ENCODE measurements around the gene HTR4.
"Not testable (repeated sequence)": the region's sequence is repeated elsewhere in the genome, so short reads cannot be mapped to it uniquely, and the experiment has no call there.

Gene HTR4

GRCh38 chr5:148491015-148491792, 163.1 kb downstream of the HTR4 start:
- DNase-seq (ENCODE audit: low read depth) = no peak
- H3K4me3 ChIP-seq (ENCODE audit: low read depth, low read length) = no peak overlapping the region

GRCh38 chr5:148488757-148489156, 165.6 kb downstream of the HTR4 start:
- DNase-seq (ENCODE audit: low read depth) = no peak
- H3K4me3 ChIP-seq (ENCODE audit: low read depth, low read length) = no peak overlapping the region

- no peak overlapping the region for H3K4me3 ChIP-seq (ENCODE audit: low read depth, low read length)
- no peak for DNase-seq (ENCODE audit: low read depth)
Observed at GRCh38 chr5:148486456-148486855, 167.9 kb downstream of the HTR4 start.

GRCh38 chr5:148484651-148485050, 169.7 kb downstream of the HTR4 start:
- no peak overlapping the region for H3K4me3 ChIP-seq (ENCODE audit: low read depth, low read length)
- DNase-seq (ENCODE audit: low read depth) = no peak

GRCh38 chr5:148483750-148484149, 170.6 kb downstream of the HTR4 start:
- DNase-seq (ENCODE audit: low read depth) = no peak
- H3K4me3 ChIP-seq (ENCODE audit: low read depth, low read length) = no peak overlapping the region

- DNase-seq (ENCODE audit: low read depth) = no peak
- no peak overlapping the region for H3K4me3 ChIP-seq (ENCODE audit: low read depth, low read length)
Observed at GRCh38 chr5:148482697-148483462, 171.4 kb downstream of the HTR4 start.

GRCh38 chr5:148482196-148482595, 172.1 kb downstream of the HTR4 start:
- no peak for DNase-seq (ENCODE audit: low read depth)
- no peak overlapping the region for H3K4me3 ChIP-seq (ENCODE audit: low read depth, low read length)

GRCh38 chr5:148477429-148477828, 176.9 kb downstream of the HTR4 start:
- H3K4me3 ChIP-seq (ENCODE audit: low read depth, low read length) = no peak overlapping the region
- DNase-seq (ENCODE audit: low read depth) = no peak

GRCh38 chr5:148476302-148476701, 178.0 kb downstream of the HTR4 start:
- no peak overlapping the region for H3K4me3 ChIP-seq (ENCODE audit: low read depth, low read length)
- no peak for DNase-seq (ENCODE audit: low read depth)

- no peak overlapping the region for H3K4me3 ChIP-seq (ENCODE audit: low read depth, low read length)
- no peak for DNase-seq (ENCODE audit: low read depth)
Observed at GRCh38 chr5:148474025-148474511, 180.3 kb downstream of the HTR4 start.

- H3K4me3 ChIP-seq (ENCODE audit: low read depth, low read length) = no peak overlapping the region
- DNase-seq (ENCODE audit: low read depth) = no peak
Observed at GRCh38 chr5:148471379-148471778, 182.9 kb downstream of the HTR4 start.

GRCh38 chr5:148469501-148469935, 184.8 kb downstream of the HTR4 start:
- DNase-seq (ENCODE audit: low read depth) = peak; percentile 31

GRCh38 chr5:148468746-148469145, 185.6 kb downstream of the HTR4 start:
- not testable (repeated sequence) for DNase-seq (ENCODE audit: low read depth)

More at GRCh38 chr5:148469501-148469935, 184.8 kb downstream of the HTR4 start:
- no peak overlapping the region for H3K4me3 ChIP-seq (ENCODE audit: low read depth, low read length)

GRCh38 chr5:148467958-148468357, 186.4 kb downstream of the HTR4 start:
- no peak overlapping the region for H3K4me3 ChIP-seq (ENCODE audit: low read depth, low read length)
- DNase-seq (ENCODE audit: low read depth) = no peak

More at GRCh38 chr5:148468746-148469145, 185.6 kb downstream of the HTR4 start:
- H3K4me3 ChIP-seq (ENCODE audit: low read depth, low read length) = not testable (repeated sequence)

- H3K4me3 ChIP-seq (ENCODE audit: low read depth, low read length) = no peak overlapping the region
- no peak for DNase-seq (ENCODE audit: low read depth)
Observed at GRCh38 chr5:148466236-148466580, 188.1 kb downstream of the HTR4 start.

- DNase-seq (ENCODE audit: low read depth) = no peak
- H3K4me3 ChIP-seq (ENCODE audit: low read depth, low read length) = no peak overlapping the region
Observed at GRCh38 chr5:148465381-148466235, 188.7 kb downstream of the HTR4 start.

- DNase-seq (ENCODE audit: low read depth) = no peak
- H3K4me3 ChIP-seq (ENCODE audit: low read depth, low read length) = no peak overlapping the region
Observed at GRCh38 chr5:148459669-148460068, 194.7 kb downstream of the HTR4 start.

GRCh38 chr5:148458036-148458888, 196.1 kb downstream of the HTR4 start:
- no peak overlapping the region for H3K4me3 ChIP-seq (ENCODE audit: low read depth, low read length)
- no peak for DNase-seq (ENCODE audit: low read depth)

GRCh38 chr5:148457183-148457620, 197.1 kb downstream of the HTR4 start:
- DNase-seq (ENCODE audit: low read depth) = no peak

More at GRCh38 chr5:148457183-148457620, 197.1 kb downstream of the HTR4 start:
- no peak overlapping the region for H3K4me3 ChIP-seq (ENCODE audit: low read depth, low read length)

Measured in skeletal muscle cell (primary cell).